Activated CD4-positive, alpha-beta T cell treated with anti-CD3 and anti-CD28 coated beads for 48 hours (primary cell): ENCODE results near the gene PRKAA1.

Source experiments
- DNase-seq: peaks from one replicate; pipeline ENCODE4 v3.0.0-alpha.2; 2020

The PRKAA1 gene

GRCh38 chr5:40798012-40798800, at the start of gene PRKAA1:
TSS of gene PRKAA1 (minus strand) at chr5:40798374. CDS start at chr5:40798189, 185 bp downstream.
- peak; percentile 89 for DNase-seq

GRCh38 chr5:40847525-40847924, 49.4 kb upstream of the PRKAA1 start:
- DNase-seq: no peak

- DNase-seq: no peak
Measured at GRCh38 chr5:40846371-40846770, 48.2 kb upstream of the PRKAA1 start.

GRCh38 chr5:40844565-40844964, 46.4 kb upstream of the PRKAA1 start:
- DNase-seq: no peak

GRCh38 chr5:40842351-40842750, 44.2 kb upstream of the PRKAA1 start:
- DNase-seq: no peak

- no peak for DNase-seq
Measured at GRCh38 chr5:40841068-40841805, 43.1 kb upstream of the PRKAA1 start, which contains the start of gene CARD6. TSS of gene CARD6 (plus strand) at chr5:40841367. CDS start at chr5:40841383, 16 bp downstream.

- no peak for DNase-seq
Measured at GRCh38 chr5:40838086-40838485, 39.9 kb upstream of the PRKAA1 start.

GRCh38 chr5:40834849-40835787, 36.9 kb upstream of the PRKAA1 start, which contains the start of gene RPL37:
TSS of gene RPL37 (minus strand) at chr5:40835222. CDS start at chr5:40835185, 37 bp downstream.
- peak; percentile 95 for DNase-seq

- no peak for DNase-seq
Measured at GRCh38 chr5:40834391-40834848, 36.2 kb upstream of the PRKAA1 start.

GRCh38 chr5:40833712-40834229, 35.6 kb upstream of the PRKAA1 start:
- DNase-seq: no peak

- no peak for DNase-seq
Measured at GRCh38 chr5:40832345-40832744, 34.2 kb upstream of the PRKAA1 start.

- DNase-seq: peak; percentile 44
Measured at GRCh38 chr5:40831346-40832210, 33.4 kb upstream of the PRKAA1 start.

- no peak for DNase-seq
Measured at GRCh38 chr5:40829748-40830533, 31.8 kb upstream of the PRKAA1 start.

GRCh38 chr5:40828690-40829661, 30.8 kb upstream of the PRKAA1 start:
- no peak for DNase-seq

- DNase-seq: no peak
Measured at GRCh38 chr5:40828021-40828631, 30.0 kb upstream of the PRKAA1 start.

GRCh38 chr5:40827188-40827977, 29.2 kb upstream of the PRKAA1 start:
- no peak for DNase-seq

GRCh38 chr5:40826489-40827187, 28.5 kb upstream of the PRKAA1 start:
- no peak for DNase-seq
